ENCODE results near the gene SLC9A3.

DNA sequence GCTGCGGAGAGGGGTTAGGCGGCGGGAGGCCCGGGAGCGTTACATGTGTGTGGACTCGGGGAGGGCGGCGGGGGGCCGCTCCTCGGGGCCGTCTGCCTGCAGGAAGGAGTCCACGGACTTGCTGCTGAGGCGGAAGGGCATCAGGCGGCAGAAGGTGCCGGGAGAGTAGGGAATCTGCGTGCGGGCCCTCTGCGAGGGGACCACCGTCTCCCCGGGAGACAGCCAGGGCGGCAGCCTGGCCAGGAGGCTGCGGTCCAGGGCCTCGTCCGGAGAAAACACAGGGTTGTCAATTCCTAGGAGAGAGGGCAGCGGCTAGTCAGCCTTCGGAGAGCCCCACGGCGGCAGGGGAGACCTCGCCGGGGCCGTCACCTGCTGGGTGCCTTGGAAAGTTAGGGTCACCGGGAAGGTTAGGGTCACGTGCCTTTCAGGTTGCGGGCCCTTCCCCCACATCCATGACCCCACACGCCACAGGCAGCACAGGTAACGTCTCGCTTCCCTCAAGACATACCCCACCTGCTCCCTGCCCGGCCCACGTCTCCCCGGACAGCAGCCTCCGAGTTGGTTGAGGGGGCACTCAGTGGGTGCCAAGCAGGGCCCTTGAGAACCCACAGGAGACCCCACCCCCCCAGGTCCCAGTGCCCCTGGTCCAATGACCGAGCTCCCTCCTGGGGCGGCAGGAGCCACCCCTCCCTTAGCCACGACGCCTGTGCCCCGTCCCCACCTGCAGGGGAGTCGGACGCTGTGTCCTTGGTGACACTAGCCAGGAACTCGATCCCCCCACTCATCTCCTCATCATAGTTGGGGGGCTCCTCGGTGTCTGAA is 49.2 kb downstream of the SLC9A3 start:
- TF ChIP-seq, protein P1, sequence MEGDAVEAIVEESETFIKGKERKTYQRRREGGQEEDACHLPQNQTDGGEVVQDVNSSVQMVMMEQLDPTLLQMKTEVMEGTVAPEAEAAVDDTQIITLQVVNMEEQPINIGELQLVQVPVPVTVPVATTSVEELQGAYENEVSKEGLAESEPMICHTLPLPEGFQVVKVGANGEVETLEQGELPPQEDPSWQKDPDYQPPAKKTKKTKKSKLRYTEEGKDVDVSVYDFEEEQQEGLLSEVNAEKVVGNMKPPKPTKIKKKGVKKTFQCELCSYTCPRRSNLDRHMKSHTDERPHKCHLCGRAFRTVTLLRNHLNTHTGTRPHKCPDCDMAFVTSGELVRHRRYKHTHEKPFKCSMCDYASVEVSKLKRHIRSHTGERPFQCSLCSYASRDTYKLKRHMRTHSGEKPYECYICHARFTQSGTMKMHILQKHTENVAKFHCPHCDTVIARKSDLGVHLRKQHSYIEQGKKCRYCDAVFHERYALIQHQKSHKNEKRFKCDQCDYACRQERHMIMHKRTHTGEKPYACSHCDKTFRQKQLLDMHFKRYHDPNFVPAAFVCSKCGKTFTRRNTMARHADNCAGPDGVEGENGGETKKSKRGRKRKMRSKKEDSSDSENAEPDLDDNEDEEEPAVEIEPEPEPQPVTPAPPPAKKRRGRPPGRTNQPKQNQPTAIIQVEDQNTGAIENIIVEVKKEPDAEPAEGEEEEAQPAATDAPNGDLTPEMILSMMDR (IDR thresholded peaks at IDR 0.05; ENCODE audit: low read depth, low read length), result no peak
- no peak for TF ChIP-seq EZH2phosphoT487 (IDR thresholded peaks at IDR 0.05; ENCODE audit: low read depth)
